ENCODE results near the gene CRIM1. TPM values are rescaled to one million over a fixed set of nuclear protein-coding genes. Genes with fewer than 3 reads are reported as not detected.

CRIM1 gene
- total and polyA plus RNA-seq, 2 of the 8 experiments (the other 6 are each of a cell fraction or from before 2014, with no cell fraction given): 9.4 to 28.4 TPM

- no peak overlapping the region for H3K9ac ChIP-seq (replicated peaks in 1 of 4; ENCODE audit: extremely low read depth in 1 of 4, low read depth in 3 of 4, low read length in 3 of 4)
These were observed 113.5 kb downstream of the CRIM1 start for GRCh38 chr2:36469106-36469477.

More at GRCh38 chr2:36469106-36469477, 113.5 kb downstream of the CRIM1 start:
- ChIA-PET POLR2A (ENCODE audit: partially characterized antibody) (no interaction called here), CTCF (ENCODE audit: partially characterized antibody) (interaction anchor here (1.3 kb wide), 1 partner anchor 9 kb away, joined by 7 read pairs; no protein-coding TSS in a partner anchor)
- Histone ChIP-seq H4K91ac (replicated peaks; ENCODE audit: insufficient read length, low read length) (no peak overlapping the region), H3K9me3 (ENCODE audit: insufficient read depth in 2 of 2, low read depth in 1 of 2, low read length in 1 of 2) (peaks cover 0 to 3% of the 10 kb centered on the region in 2 experiments; a peak in 1 of 4 replicates), H4K8ac (ENCODE audit: extremely low read depth, insufficient read depth, low read length) (no peak overlapping the region), H2BK12ac (ENCODE audit: low read depth, low read length) (no peak overlapping the region), H3K36me3 (ENCODE audit: control insufficient read depth in 2 of 4, insufficient read depth in 4 of 4, low read length in 3 of 4) (peaks cover 6 to 26% (median 19%) of the 10 kb centered on the region in 4 experiments; a peak in 6 of 8 replicates), H3K18ac (ENCODE audit: extremely low read depth, low read length) (no peak overlapping the region), H3K23me2 (ENCODE audit: low read depth, low read length) (no peaks in the 10 kb centered on the region), H4K20me1 (replicated peaks in 1 of 2; ENCODE audit: control insufficient read depth in 1 of 2, insufficient read depth in 2 of 2, low read length in 2 of 2) (no peaks in the 10 kb centered on the region), H3K4me1 (replicated peaks in 1 of 4; ENCODE audit: control insufficient read depth in 3 of 4, insufficient read depth in 4 of 4, low read length in 3 of 4) (peaks cover 0 to 8% (median 5%) of the 10 kb centered on the region in 4 experiments; a peak in 2 of 7 replicates), H3K4ac (replicated peaks; ENCODE audit: insufficient read length, low read depth, low read length) (no peak overlapping the region), H4K5ac (ENCODE audit: insufficient read length, low read depth, low read length) (no peak overlapping the region), H3K79me2 (ENCODE audit: control insufficient read depth in 1 of 2, insufficient read depth in 2 of 2, low read length in 2 of 2) (peaks cover 0 to 19% of the 10 kb centered on the region in 2 experiments; a peak in 2 of 4 replicates), H3K14ac (ENCODE audit: insufficient read length) (no peak overlapping the region), H2BK5ac (ENCODE audit: low read depth, low read length) (no peak overlapping the region), H3K4me2 (ENCODE audit: insufficient read depth in 1 of 2, low read depth in 2 of 2, low read length in 2 of 2) (no peak overlapping the region), H3K27ac (ENCODE audit: low read depth, low read length) (no peak overlapping the region), H2BK15ac (ENCODE audit: low read length) (no peak overlapping the region), H2AFZ (ENCODE audit: low read length) (no peak overlapping the region), H3K4me3 (ENCODE audit: extremely low read depth in 1 of 4, insufficient read depth in 2 of 4, low read depth in 3 of 4, low read length in 4 of 4) (no peak overlapping the region), H3K79me1 (ENCODE audit: low read depth, low read length) (no peaks in the 10 kb centered on the region; the same call in 1 of the 2 replicates), H2BK120ac (replicated peaks; ENCODE audit: low read depth, low read length) (no peak overlapping the region), H3K27me3 (replicated peaks in 1 of 4; ENCODE audit: control insufficient read depth in 3 of 4, extremely low read depth in 1 of 4, insufficient read depth in 3 of 4, low read length in 3 of 4) (no peaks in the 10 kb centered on the region), H2BK20ac (ENCODE audit: low read length) (no peak overlapping the region), H2AK5ac (ENCODE audit: low read depth, low read length) (no peak overlapping the region), H3K56ac (replicated peaks; ENCODE audit: insufficient read length, low read depth, low read length) (no peak overlapping the region), H3K23ac (ENCODE audit: insufficient read length) (no peak overlapping the region)
- FAIRE-seq (no peak), DNase-seq (ENCODE audit: low read depth in 1 of 2, low spot score in 2 of 2) (no peak)
- WGBS, 2 experiments (ENCODE audit: extremely low coverage in 1 of 2, insufficient coverage in 1 of 2, insufficient read length in 1 of 2, insufficient replicate concordance in 2 of 2, low coverage in 1 of 2, low lambda C conversion rate in 2 of 2, missing lambda C conversion rate in 1 of 2): 92% methylated on average over 1 of the region's 1 CpG; no CpG with 5 or more reads in 1 of the 2 experiments
- TF ChIP-seq NRF1 (IDR thresholded peaks at IDR 0.05; ENCODE audit: low read depth, low read length): no peak
- TF ChIP-seq SIRT6 (IDR thresholded peaks at IDR 0.05; ENCODE audit: low read length): no peak
- no peak for TF ChIP-seq FOSL1 (IDR thresholded peaks at IDR 0.05; ENCODE audit: insufficient read depth, low read depth, low read length)
- TF ChIP-seq TCF12 (IDR thresholded peaks at IDR 0.05; ENCODE audit: low read depth, low read length): no peak
- no peak for TF ChIP-seq ZNF274 (IDR thresholded peaks at IDR 0.05; ENCODE audit: borderline replicate concordance, extremely low read depth, low read length)
